A673 (cell line): ENCODE results near the gene SPIB.

Experiments
- EZH2 ChIP-seq: fragments of 200-600 bp; sonication (generic); IDR thresholded peaks from 2 replicates; pipeline ENCODE4 v1.6.1; 2017; ENCODE audit warnings: borderline replicate concordance, low read depth, mild to moderate bottlenecking, mixed read lengths, antibody characterized with exemption, low read length; ENCODE audit not compliant: poor library complexity, severe bottlenecking
- TF ChIP-seq, protein P1 (sequence below): fragments of 300-800, 200-600 bp; sonication (generic); conservative IDR thresholded peaks from 2 replicates; pipeline ENCODE4 v1.5.1; 2017; ENCODE audit warnings: low read depth, mild to moderate bottlenecking, antibody characterized with exemption, low read length, moderate library complexity, mixed read lengths

DNA sequence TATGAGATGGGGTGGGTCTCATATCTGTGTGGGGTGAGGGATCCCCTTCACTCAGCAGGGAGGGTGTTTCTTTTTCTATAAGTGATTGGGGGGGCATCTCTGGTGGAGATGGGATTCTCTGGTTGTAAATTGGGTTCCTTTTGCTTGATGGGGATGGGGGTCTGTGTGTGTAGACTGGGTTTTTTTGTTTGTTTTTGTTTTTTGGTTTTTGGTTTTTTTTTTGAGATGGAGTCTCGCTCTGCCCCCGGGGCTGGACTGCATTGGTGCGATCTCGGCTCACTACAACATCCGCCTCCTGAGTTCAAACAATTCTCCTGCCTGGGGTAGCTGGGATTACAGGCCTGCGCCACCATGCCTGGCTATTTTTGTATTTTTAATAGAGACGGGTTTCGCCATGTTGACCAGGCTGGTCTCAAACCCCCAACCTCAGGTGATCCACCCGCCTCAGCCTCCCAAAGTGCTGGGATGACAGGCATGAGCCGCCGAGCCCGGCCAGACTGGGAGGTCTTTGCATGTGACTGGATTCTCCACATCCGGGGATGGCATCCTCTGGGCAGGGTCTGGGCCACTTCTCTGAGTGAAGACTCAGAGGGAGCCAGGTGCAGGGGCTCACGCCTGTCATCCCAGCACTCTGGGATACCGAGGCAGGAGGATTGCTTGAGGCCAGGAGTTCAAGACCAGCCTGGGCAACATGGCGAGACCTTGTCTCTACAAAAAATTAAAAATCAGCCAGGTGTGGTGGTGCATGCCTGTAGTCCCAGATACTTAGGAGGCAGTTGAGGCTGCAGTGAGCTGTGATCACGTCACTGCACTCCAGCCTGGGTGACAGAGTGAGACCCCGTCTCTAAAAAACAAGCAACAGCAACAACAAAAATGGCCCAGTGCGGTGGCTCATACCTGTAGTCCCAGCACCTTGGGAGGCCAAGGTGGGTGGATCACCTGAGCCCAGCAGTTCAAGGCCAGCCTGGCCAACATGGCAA, 14.8 kb downstream of the SPIB start:
- TF ChIP-seq, protein P1, sequence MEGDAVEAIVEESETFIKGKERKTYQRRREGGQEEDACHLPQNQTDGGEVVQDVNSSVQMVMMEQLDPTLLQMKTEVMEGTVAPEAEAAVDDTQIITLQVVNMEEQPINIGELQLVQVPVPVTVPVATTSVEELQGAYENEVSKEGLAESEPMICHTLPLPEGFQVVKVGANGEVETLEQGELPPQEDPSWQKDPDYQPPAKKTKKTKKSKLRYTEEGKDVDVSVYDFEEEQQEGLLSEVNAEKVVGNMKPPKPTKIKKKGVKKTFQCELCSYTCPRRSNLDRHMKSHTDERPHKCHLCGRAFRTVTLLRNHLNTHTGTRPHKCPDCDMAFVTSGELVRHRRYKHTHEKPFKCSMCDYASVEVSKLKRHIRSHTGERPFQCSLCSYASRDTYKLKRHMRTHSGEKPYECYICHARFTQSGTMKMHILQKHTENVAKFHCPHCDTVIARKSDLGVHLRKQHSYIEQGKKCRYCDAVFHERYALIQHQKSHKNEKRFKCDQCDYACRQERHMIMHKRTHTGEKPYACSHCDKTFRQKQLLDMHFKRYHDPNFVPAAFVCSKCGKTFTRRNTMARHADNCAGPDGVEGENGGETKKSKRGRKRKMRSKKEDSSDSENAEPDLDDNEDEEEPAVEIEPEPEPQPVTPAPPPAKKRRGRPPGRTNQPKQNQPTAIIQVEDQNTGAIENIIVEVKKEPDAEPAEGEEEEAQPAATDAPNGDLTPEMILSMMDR: no peak
- TF ChIP-seq EZH2: no peak
